ENCODE data around the gene RYR3. TPM values are rescaled to one million over a fixed set of nuclear protein-coding genes. Genes with fewer than 3 reads are reported as not detected.
"Not testable (repeated sequence)": the region's sequence is repeated elsewhere in the genome, so short reads cannot be mapped to it uniquely, and the experiment has no call there.

The RYR3 gene
- total RNA-seq, 2 donors from 2014 or later, result 9.9 to 40.1 TPM

- no peaks in the 10 kb centered on the region for H3K4me1 ChIP-seq (ENCODE audit: control insufficient read depth in 1 of 2, low read depth in 2 of 2)
- TF ChIP-seq CTCF (IDR thresholded peaks at IDR 0.05), result no peak
- no peak overlapping the region for H3K4me3 ChIP-seq
- no peaks in the 10 kb centered on the region for H3K36me3 ChIP-seq
- ATAC-seq (ENCODE audit: insufficient number of reproducible peaks, low FRiP score, low read depth), result no peak
- no peak for DNase-seq (ENCODE audit: low spot score)
- no peak overlapping the region for H3K27ac ChIP-seq
- no peaks in the 10 kb centered on the region for H3K27me3 ChIP-seq (replicated peaks; ENCODE audit: insufficient read depth)
- no peaks in the 10 kb centered on the region for H3K9me3 ChIP-seq
Observed at GRCh38 chr15:33586786-33587697, 276.3 kb downstream of the RYR3 start.

- no peak for ATAC-seq (ENCODE audit: insufficient number of reproducible peaks, low FRiP score, low read depth)
Observed at GRCh38 chr15:33587773-33588172, 277.0 kb downstream of the RYR3 start.

GRCh38 chr15:33592864-33593263 lies 282.1 kb downstream of the RYR3 start:
- Histone ChIP-seq H3K9me3 (no peaks in the 10 kb centered on the region), H3K27me3 (replicated peaks; ENCODE audit: insufficient read depth) (no peaks in the 10 kb centered on the region), H3K4me3 (no peak overlapping the region), H3K27ac (no peak overlapping the region), H3K4me1 (ENCODE audit: control insufficient read depth in 1 of 2, low read depth in 2 of 2) (no peaks in the 10 kb centered on the region), H3K36me3 (no peaks in the 10 kb centered on the region)
- no peak for TF ChIP-seq CTCF (IDR thresholded peaks at IDR 0.05)
- ATAC-seq (ENCODE audit: insufficient number of reproducible peaks, low FRiP score, low read depth) (no peak), DNase-seq (ENCODE audit: low spot score) (no peak)

More at GRCh38 chr15:33587773-33588172, 277.0 kb downstream of the RYR3 start:
- DNase-seq (ENCODE audit: low spot score), result no peak
- no peak for TF ChIP-seq CTCF (IDR thresholded peaks at IDR 0.05)
- H3K36me3 ChIP-seq, result no peaks in the 10 kb centered on the region
- H3K4me1 ChIP-seq (ENCODE audit: control insufficient read depth in 1 of 2, low read depth in 2 of 2), result no peaks in the 10 kb centered on the region
- H3K27ac ChIP-seq, result no peak overlapping the region
- no peaks in the 10 kb centered on the region for H3K9me3 ChIP-seq
- no peak overlapping the region for H3K4me3 ChIP-seq
- no peaks in the 10 kb centered on the region for H3K27me3 ChIP-seq (replicated peaks; ENCODE audit: insufficient read depth)

- not testable (repeated sequence) for H3K27me3 ChIP-seq (replicated peaks; ENCODE audit: insufficient read depth); H3K9me3 ChIP-seq; ATAC-seq (ENCODE audit: insufficient number of reproducible peaks, low FRiP score, low read depth); H3K4me3 ChIP-seq; H3K27ac ChIP-seq; H3K4me1 ChIP-seq (ENCODE audit: control insufficient read depth in 1 of 2, low read depth in 2 of 2); DNase-seq (ENCODE audit: low spot score); H3K36me3 ChIP-seq
Observed at GRCh38 chr15:33598382-33598781, 287.6 kb downstream of the RYR3 start.

GRCh38 chr15:33600212-33600611 lies 289.4 kb downstream of the RYR3 start:
- no peaks in the 10 kb centered on the region for H3K36me3 ChIP-seq
- no peaks in the 10 kb centered on the region for H3K27me3 ChIP-seq (replicated peaks; ENCODE audit: insufficient read depth)
- H3K4me1 ChIP-seq (ENCODE audit: control insufficient read depth in 1 of 2, low read depth in 2 of 2), result no peaks in the 10 kb centered on the region
- no peak for ATAC-seq (ENCODE audit: insufficient number of reproducible peaks, low FRiP score, low read depth)
- H3K4me3 ChIP-seq, result no peak overlapping the region
- no peak for TF ChIP-seq CTCF (IDR thresholded peaks at IDR 0.05)
- DNase-seq (ENCODE audit: low spot score), result no peak
- H3K27ac ChIP-seq, result no peak overlapping the region
- H3K9me3 ChIP-seq, result no peaks in the 10 kb centered on the region

Measured in thoracic aorta (tissue), 2 donors.